OCI-LY7 (cell line): ENCODE results near the gene ARHGAP6. TPM values are rescaled to one million over a fixed set of nuclear protein-coding genes. Genes with fewer than 3 reads are reported as not detected.

ENCODE experiments used
- BruUV-seq: library from RNA; stranded (reverse); fragments of 400-500 nt; replicated peaks from 2 replicates; lab custom pipeline; 2021; lab: Mats Ljungman, UMichigan
- CTCF ChIA-PET: fragments of 300-600 bp; sonication (Branson Sonifier 250); formaldehyde crosslinking; loops from one replicate; lab custom pipeline; 2022; ENCODE audit warnings: antibody characterized with exemption; ENCODE audit not compliant: unreplicated experiment; lab: Charles Lee
- POLR2A ChIA-PET: fragments of 300-600 bp; sonication (Branson Sonifier 250); formaldehyde crosslinking; loops from one replicate; lab custom pipeline; 2022; ENCODE audit warnings: antibody characterized with exemption; lab: Charles Lee
- DNase-seq: peaks from one replicate; pipeline ENCODE4 v3.0.0-alpha.2; 2015; ENCODE audit warnings: low spot score
- H2AFZ ChIP-seq: fragments of 200-600 bp; sonication (generic), shearing (Covaris generic); 2 replicates; pipeline ENCODE4 v1.6.1; 2014; ENCODE audit warnings: mild to moderate bottlenecking, antibody characterized with exemption, low read length, moderate library complexity
- H3K27ac ChIP-seq: fragments of 200-600 bp; sonication (generic); 2 replicates; pipeline ENCODE4 v1.5.1; 2014; ENCODE audit warnings: mixed run types, low read depth, mild to moderate bottlenecking, moderate library complexity, low read length, inconsistent platforms; ENCODE audit not compliant: poor library complexity, severe bottlenecking
- H3K36me3 ChIP-seq: fragments of 200-600 bp; sonication (generic); 2 replicates; pipeline ENCODE4 v1.6.1; 2014; ENCODE audit warnings: mild to moderate bottlenecking, antibody characterized with exemption, low read length, moderate library complexity, mixed read lengths; ENCODE audit not compliant: insufficient read depth
- H3K4me1 ChIP-seq: fragments of 200-600 bp; sonication (generic); 2 replicates; pipeline ENCODE4 v1.5.1; 2014; ENCODE audit warnings: mild to moderate bottlenecking, low read length; ENCODE audit not compliant: insufficient read depth, poor library complexity, severe bottlenecking
- H3K4me2 ChIP-seq: fragments of 200-600 bp; sonication (generic); 2 replicates; pipeline ENCODE4 v1.6.1; 2014; ENCODE audit warnings: mild to moderate bottlenecking, low read length
- H3K4me3 ChIP-seq: fragments of 200-600 bp; sonication (generic); 2 replicates; pipeline ENCODE4 v1.5.1; 2014; ENCODE audit warnings: mild to moderate bottlenecking, low read depth, low read length; ENCODE audit not compliant: poor library complexity, severe bottlenecking
- H3K79me2 ChIP-seq: fragments of 200-600 bp; sonication (generic); 2 replicates; pipeline ENCODE4 v1.6.1; 2016; ENCODE audit warnings: low read depth, mild to moderate bottlenecking, low read length, moderate library complexity, mixed read lengths; ENCODE audit not compliant: insufficient read depth
- H3K9me2 ChIP-seq: fragments of 200-600 bp; sonication (generic); 2 replicates; pipeline ENCODE4 v1.6.1; 2016; ENCODE audit warnings: mild to moderate bottlenecking, low read length, mixed read lengths; ENCODE audit not compliant: insufficient read depth
- H3K9me3 ChIP-seq: fragments of 200-600 bp; sonication (generic); 2 replicates; pipeline ENCODE4 v1.6.1; 2014; ENCODE audit warnings: mild to moderate bottlenecking, mixed run types, low read length, mixed read lengths
- H4K20me1 ChIP-seq: fragments of 200-600 bp; sonication (generic); 2 replicates; pipeline ENCODE4 v1.6.1; 2014; ENCODE audit warnings: mild to moderate bottlenecking, antibody characterized with exemption, low read length, moderate library complexity, mixed read lengths; ENCODE audit not compliant: insufficient read depth
- CTCF ChIP-seq: fragments of 200-600 bp; sonication (generic); conservative IDR thresholded peaks from 2 replicates; pipeline ENCODE4 v1.5.1; 2014; ENCODE audit warnings: mild to moderate bottlenecking, antibody characterized with exemption, low read length, moderate library complexity, mixed read lengths
- EZH2phosphoT487 ChIP-seq: fragments of 200-600 bp; sonication (generic); IDR thresholded peaks from 2 replicates; pipeline ENCODE4 v1.6.1; 2018; ENCODE audit warnings: low read depth, borderline replicate concordance, mild to moderate bottlenecking, mixed run types, antibody characterized with exemption, low read length, moderate library complexity, mixed read lengths
- intact Hi-C: fragments of 100-400 bp; cut with micrococcal nuclease; formaldehyde crosslinking; loops from one replicate; pipeline ENCODE4 v1.10.0; 2022; ENCODE audit not compliant: unreplicated experiment
- total RNA-seq, 2 experiments: library from RNA; depleted of rRNA in 1 of 2; stranded (reverse); fragments of >200 nt in 1 of 2; shearing (Covaris generic) in 1 of 2; gene quantifications; 2 replicates each; pipeline ENCODE4 v1.2.3, GENCODE V29; 2014 to 2022

ARHGAP6 gene
- total RNA-seq, 2 experiments from 2014 or later = not detected

GRCh38 chrX:11380187-11380844 is 285.4 kb downstream of the ARHGAP6 start:
- TF ChIP-seq EZH2phosphoT487 (no peak), CTCF (no peak)
- BruUV-seq = no TSS peak
- Histone ChIP-seq H2AFZ (no peak overlapping the region), H3K4me1 (no peaks in the 10 kb centered on the region), H3K4me3 (no peak overlapping the region), H3K27ac (no peak overlapping the region), H3K4me2 (no peak overlapping the region), H3K36me3 (no peaks in the 10 kb centered on the region), H3K9me3 (no peaks in the 10 kb centered on the region), H3K79me2 (no peaks in the 10 kb centered on the region), H4K20me1 (no peaks in the 10 kb centered on the region), H3K9me2 (no peaks in the 10 kb centered on the region)
- POLR2A ChIA-PET = interaction anchor here (1.5 kb wide), 1 partner anchor 12 kb away, joined by 4 read pairs; no protein-coding TSS in a partner anchor
- no peak for DNase-seq
- intact Hi-C loops = loop anchor here (5.0 to 10.0 kb wide), 2 partner anchors 124 to 238 kb away; no protein-coding TSS in a partner anchor
- CTCF ChIA-PET = no interaction called here

DNA sequence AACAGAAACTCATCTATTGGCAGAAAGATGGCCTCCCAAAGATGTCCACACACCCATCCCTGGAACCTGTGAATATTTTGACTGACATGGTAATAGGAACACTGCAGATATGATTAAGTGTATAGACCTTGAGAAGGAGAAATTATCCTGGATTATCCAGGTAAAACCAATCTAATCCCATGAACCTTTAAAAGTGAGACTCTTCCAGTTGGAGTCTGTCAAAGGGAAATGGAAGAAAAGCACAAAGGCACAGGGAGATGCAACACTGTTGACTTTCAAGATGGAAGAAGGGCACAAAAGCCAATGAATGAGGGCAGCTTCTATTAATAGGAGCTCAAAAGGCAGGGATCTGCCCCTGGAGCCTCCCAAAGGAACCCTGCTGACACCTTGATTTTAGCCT is 289.6 kb downstream of the ARHGAP6 start:
- Histone ChIP-seq H3K4me3 (no peak overlapping the region), H3K79me2 (no peaks in the 10 kb centered on the region), H3K4me1 (no peaks in the 10 kb centered on the region), H2AFZ (no peak overlapping the region), H3K9me2 (no peaks in the 10 kb centered on the region), H4K20me1 (no peaks in the 10 kb centered on the region), H3K36me3 (no peaks in the 10 kb centered on the region), H3K4me2 (no peak overlapping the region), H3K9me3 (no peaks in the 10 kb centered on the region), H3K27ac (no peak overlapping the region)
- no peak for TF ChIP-seq EZH2phosphoT487
- TF ChIP-seq CTCF = no peak
- no TSS peak for BruUV-seq
- intact Hi-C loops = no loop called here
- DNase-seq = no peak
- ChIA-PET POLR2A (no interaction called here), CTCF (no interaction called here)

DNA sequence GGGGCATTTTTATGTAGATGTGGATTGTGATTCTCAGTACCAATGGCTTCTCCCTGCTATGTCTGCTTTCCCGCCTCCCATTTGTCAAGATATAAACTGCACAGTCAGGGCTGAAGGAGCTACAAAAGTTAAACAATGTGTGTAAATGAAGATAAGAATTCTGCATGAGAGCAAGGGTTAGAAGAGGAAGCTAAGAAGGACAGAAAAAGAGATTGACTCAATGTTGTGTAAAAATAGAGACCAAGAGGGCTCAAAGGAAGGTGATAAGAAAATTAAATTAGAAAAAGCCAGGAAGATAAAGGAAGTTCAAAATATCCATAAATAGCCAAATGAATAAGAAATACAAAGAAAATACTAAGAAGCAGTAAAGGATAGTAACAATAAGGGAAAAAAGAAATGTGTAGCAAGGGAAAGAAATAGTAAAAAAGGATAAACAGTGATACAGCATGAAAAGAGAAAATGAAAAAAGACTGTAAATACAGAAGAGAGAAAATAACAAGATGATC is 290.1 kb downstream of the ARHGAP6 start:
- ChIA-PET CTCF (no interaction called here), POLR2A (no interaction called here)
- no peaks in the 10 kb centered on the region for H3K9me3 ChIP-seq
- BruUV-seq = no TSS peak
- no peak overlapping the region for H3K4me2 ChIP-seq
- TF ChIP-seq CTCF (no peak), EZH2phosphoT487 (no peak)
- no peak overlapping the region for H3K4me3 ChIP-seq
- H3K36me3 ChIP-seq = no peaks in the 10 kb centered on the region
- H3K9me2 ChIP-seq = no peaks in the 10 kb centered on the region
- intact Hi-C loops = no loop called here
- H2AFZ ChIP-seq = no peak overlapping the region
- no peak overlapping the region for H3K27ac ChIP-seq
- DNase-seq = no peak
- peaks cover 1% of the 10 kb centered on the region for H3K4me1 ChIP-seq
- H4K20me1 ChIP-seq = no peaks in the 10 kb centered on the region
- H3K79me2 ChIP-seq = no peaks in the 10 kb centered on the region
